IPS-18c (cell line): Measurements from ENCODE around the gene SMPD2.

ENCODE experiments used
- H3K4me3 ChIP-seq: 2 replicates; pipeline ENCODE4 v1.7.0; 2013; ENCODE audit warnings: low read depth, mild to moderate bottlenecking, low read length, moderate library complexity; ENCODE audit not compliant: insufficient read depth
- H3K9me3 ChIP-seq: one replicate; pipeline ENCODE4 v1.6.1; 2013; ENCODE audit warnings: mild to moderate bottlenecking, low read length, moderate library complexity; ENCODE audit not compliant: control insufficient read depth, insufficient read depth

SMPD2 gene

GRCh38 chr6:109491207-109491938, 50.8 kb downstream of the SMPD2 start:
- no peaks in the 10 kb centered on the region for H3K9me3 ChIP-seq
- H3K4me3 ChIP-seq, result no peak overlapping the region
